ENCODE results near the gene ST6GALNAC4.

ST6GALNAC4 gene

GRCh38 chr9:127928676-127929624 lies 12.1 kb upstream of the ST6GALNAC4 start:
- no peak for FAIRE-seq

- no peak for FAIRE-seq
Measured at GRCh38 chr9:127927988-127928675, 11.3 kb upstream of the ST6GALNAC4 start.

GRCh38 chr9:127927201-127927987 lies 10.6 kb upstream of the ST6GALNAC4 start:
- FAIRE-seq: no peak

GRCh38 chr9:127926906-127927200 lies 10.0 kb upstream of the ST6GALNAC4 start:
- FAIRE-seq: no peak

GRCh38 chr9:127925959-127926905 lies 9.4 kb upstream of the ST6GALNAC4 start:
- no peak for FAIRE-seq

GRCh38 chr9:127924736-127925444 lies 8.0 kb upstream of the ST6GALNAC4 start:
- FAIRE-seq: no peak

GRCh38 chr9:127923771-127924170 lies 6.9 kb upstream of the ST6GALNAC4 start:
- FAIRE-seq: no peak

GRCh38 chr9:127923046-127923445 lies 6.2 kb upstream of the ST6GALNAC4 start:
- FAIRE-seq: no peak

- no peak for FAIRE-seq
Measured at GRCh38 chr9:127921557-127922120, 4.8 kb upstream of the ST6GALNAC4 start.

- FAIRE-seq: no peak
Measured at GRCh38 chr9:127920794-127921193, 4.0 kb upstream of the ST6GALNAC4 start.

GRCh38 chr9:127919253-127919815 lies 2.5 kb upstream of the ST6GALNAC4 start:
- no peak for FAIRE-seq

- no peak for FAIRE-seq
Measured at GRCh38 chr9:127918183-127919107, 1.6 kb upstream of the ST6GALNAC4 start.

- FAIRE-seq: no peak
Measured at GRCh38 chr9:127917603-127918002, 762 bp upstream of the ST6GALNAC4 start.

- no peak for FAIRE-seq
Measured at GRCh38 chr9:127915801-127916719, 781 bp downstream of the ST6GALNAC4 start.

- FAIRE-seq: no peak
Measured at GRCh38 chr9:127915325-127915752, 1.5 kb downstream of the ST6GALNAC4 start.

GRCh38 chr9:127913682-127914081 lies 3.2 kb downstream of the ST6GALNAC4 start:
- no peak for FAIRE-seq

GRCh38 chr9:127912882-127913281 lies 4.0 kb downstream of the ST6GALNAC4 start:
- no peak for FAIRE-seq

GRCh38 chr9:127912296-127912695 lies 4.5 kb downstream of the ST6GALNAC4 start:
- no peak for FAIRE-seq
